Fibroblast of lung (primary cell): ENCODE measurements around the gene ZNF281. TPM values are rescaled to one million over a fixed set of nuclear protein-coding genes. Genes with fewer than 3 reads are reported as not detected.
A peak's percentile ranks its signal among the peaks of the same experiment; 100 is the strongest.
"Not testable (repeated sequence)": the region's sequence is repeated elsewhere in the genome, so short reads cannot be mapped to it uniquely, and the experiment has no call there.

Source experiments
- DNase-seq, 2 donors: peaks; one replicate each; pipeline versions ENCODE4 v3.0.0 to v3.0.0-alpha.2; 2010; ENCODE audit warnings: low read depth in 2 of 2
- H2AFZ ChIP-seq: 2 replicates; pipeline ENCODE4 v1.5.1; 2012; ENCODE audit warnings: low read length, control low read depth, inconsistent platforms
- H3K27ac ChIP-seq: 2 replicates; pipeline ENCODE4 v1.5.1; 2011; ENCODE audit warnings: low read length, control low read depth; ENCODE audit not compliant: insufficient read depth
- H3K27me3 ChIP-seq: 2 replicates; pipeline ENCODE4 v1.5.1; 2011; ENCODE audit warnings: mild to moderate bottlenecking, low read length; ENCODE audit not compliant: control insufficient read depth, insufficient read depth
- H3K36me3 ChIP-seq: 2 replicates; pipeline ENCODE4 v1.5.1; 2011; ENCODE audit warnings: low read length; ENCODE audit not compliant: control insufficient read depth, insufficient read depth
- H3K4me1 ChIP-seq: 2 replicates; pipeline ENCODE4 v1.5.1; 2011; ENCODE audit warnings: low read length; ENCODE audit not compliant: control insufficient read depth, insufficient read depth; ENCODE audit errors: extremely low read depth
- H3K4me2 ChIP-seq: 2 replicates; pipeline ENCODE4 v1.5.1; 2011; ENCODE audit warnings: low read length, control low read depth; ENCODE audit not compliant: insufficient read depth; ENCODE audit errors: extremely low read depth
- H3K4me3 ChIP-seq, 4 experiments: fragments of 200-600 bp in 1 of 4; sonication (generic) in 1 of 4; replicated peaks in 1 of 4; 2 replicates each; pipeline ENCODE4 v1.5.1; 2011 to 2016; ENCODE audit warnings: low read length in 4 of 4, low read depth in 3 of 4, mild to moderate bottlenecking in 3 of 4, control low read depth in 2 of 4, inconsistent platforms in 1 of 4, mixed read lengths in 1 of 4; ENCODE audit not compliant: insufficient read depth in 1 of 4; ENCODE audit errors: control extremely low read depth in 1 of 4
- H3K79me2 ChIP-seq: 2 replicates; pipeline ENCODE4 v1.5.1; 2012; ENCODE audit warnings: mild to moderate bottlenecking, low read length, inconsistent platforms; ENCODE audit not compliant: control insufficient read depth, insufficient read depth
- H3K9ac ChIP-seq: 2 replicates; pipeline ENCODE4 v1.5.1; 2011; ENCODE audit warnings: mild to moderate bottlenecking, low read length, control low read depth; ENCODE audit not compliant: insufficient read depth
- H3K9me3 ChIP-seq: 2 replicates; pipeline ENCODE4 v1.5.1; 2012; ENCODE audit warnings: low read depth, low read length; ENCODE audit not compliant: control insufficient read depth, insufficient read depth
- H4K20me1 ChIP-seq: 2 replicates; pipeline ENCODE4 v1.5.1; 2011; ENCODE audit warnings: low read length; ENCODE audit not compliant: control insufficient read depth, insufficient read depth; ENCODE audit errors: extremely low read depth
- EZH2 ChIP-seq: IDR thresholded peaks from 2 replicates; pipeline ENCODE4 v1.5.1; 2012; ENCODE audit warnings: low read length, control low read depth, mild to moderate bottlenecking; ENCODE audit errors: missing control alignments
- polyA plus RNA-seq, 2 donors: library from polyadenylated mRNA; depleted of rRNA in 1 of 2; stranded (reverse) in 1 of 2; unstranded in 1 of 2; fragments of >200 nt; gene quantifications; 2 replicates each; pipeline ENCODE4 v1.2.1, GENCODE V29; 2011 to 2012; ENCODE audit warnings: missing spikeins in 1 of 2
- total RNA-seq: library from RNA; depleted of rRNA; stranded (reverse); fragments of >200 nt; gene quantifications from 2 replicates; pipeline ENCODE4 v1.2.1, GENCODE V29; 2014
- TF ChIP-seq, protein P1 (sequence below), 2 donors: IDR thresholded peaks in 1 of 2; conservative IDR thresholded peaks in 1 of 2; 1 replicate in 1 of 2; 2 replicates in 1 of 2; pipeline ENCODE4 v1.5.1; 2011 to 2012; ENCODE audit warnings: low read length in 2 of 2, control low read depth in 1 of 2, inconsistent platforms in 1 of 2, low read depth in 1 of 2, mild to moderate bottlenecking in 1 of 2

Gene ZNF281
- total and polyA plus RNA-seq, 2 donors (not counting 1 experiment from before 2014, with no cell fraction given), result 14.0 to 39.0 TPM

DNA sequence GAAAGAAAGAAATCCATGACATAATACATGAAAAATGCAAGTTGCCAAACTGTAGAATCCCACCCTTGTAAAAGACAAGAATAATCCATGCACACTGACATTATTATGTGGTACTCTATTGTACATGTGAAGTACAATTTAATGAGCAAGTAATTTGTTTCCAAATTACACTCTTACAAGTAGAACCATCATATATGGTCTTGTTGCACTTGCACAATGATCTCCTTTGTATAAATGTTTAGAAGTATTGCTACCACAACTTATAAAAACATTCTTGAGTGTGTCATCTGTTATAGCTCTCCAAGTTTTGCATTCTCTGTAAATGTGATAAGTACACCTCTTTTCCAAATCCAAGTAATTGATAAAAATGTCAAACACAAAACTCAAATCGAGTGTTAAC lies 29.1 kb upstream of the ZNF281 start:
- Histone ChIP-seq H3K4me3 (no peak overlapping the region), H3K36me3 (no peaks in the 10 kb centered on the region), H3K27me3 (no peaks in the 10 kb centered on the region), H3K4me2 (no peak overlapping the region), H3K27ac (no peak overlapping the region), H3K9me3 (no peaks in the 10 kb centered on the region), H2AFZ (no peak overlapping the region), H3K4me1 (no peaks in the 10 kb centered on the region), H3K79me2 (no peaks in the 10 kb centered on the region), H4K20me1 (no peaks in the 10 kb centered on the region), H3K9ac (no peak overlapping the region)
- DNase-seq, result peak; percentile 68 to 79
- TF ChIP-seq EZH2, result no peak
- TF ChIP-seq, protein P1, sequence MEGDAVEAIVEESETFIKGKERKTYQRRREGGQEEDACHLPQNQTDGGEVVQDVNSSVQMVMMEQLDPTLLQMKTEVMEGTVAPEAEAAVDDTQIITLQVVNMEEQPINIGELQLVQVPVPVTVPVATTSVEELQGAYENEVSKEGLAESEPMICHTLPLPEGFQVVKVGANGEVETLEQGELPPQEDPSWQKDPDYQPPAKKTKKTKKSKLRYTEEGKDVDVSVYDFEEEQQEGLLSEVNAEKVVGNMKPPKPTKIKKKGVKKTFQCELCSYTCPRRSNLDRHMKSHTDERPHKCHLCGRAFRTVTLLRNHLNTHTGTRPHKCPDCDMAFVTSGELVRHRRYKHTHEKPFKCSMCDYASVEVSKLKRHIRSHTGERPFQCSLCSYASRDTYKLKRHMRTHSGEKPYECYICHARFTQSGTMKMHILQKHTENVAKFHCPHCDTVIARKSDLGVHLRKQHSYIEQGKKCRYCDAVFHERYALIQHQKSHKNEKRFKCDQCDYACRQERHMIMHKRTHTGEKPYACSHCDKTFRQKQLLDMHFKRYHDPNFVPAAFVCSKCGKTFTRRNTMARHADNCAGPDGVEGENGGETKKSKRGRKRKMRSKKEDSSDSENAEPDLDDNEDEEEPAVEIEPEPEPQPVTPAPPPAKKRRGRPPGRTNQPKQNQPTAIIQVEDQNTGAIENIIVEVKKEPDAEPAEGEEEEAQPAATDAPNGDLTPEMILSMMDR (conservative IDR thresholded peaks at IDR 0.05 in 1 of 2, IDR thresholded peaks at IDR 0.05 in 1 of 2; ENCODE audit: low read depth in 1 of 2, low read length in 2 of 2), result no peak

GRCh38 chr1:200438413-200438812 lies 28.6 kb upstream of the ZNF281 start:
- H3K4me2 ChIP-seq, DNase-seq, H3K27me3 ChIP-seq, H3K79me2 ChIP-seq, H4K20me1 ChIP-seq, H3K4me3 ChIP-seq, H3K4me1 ChIP-seq, H3K9ac ChIP-seq, H3K27ac ChIP-seq, H3K9me3 ChIP-seq, H3K36me3 ChIP-seq, H2AFZ ChIP-seq: not testable (repeated sequence)

GRCh38 chr1:200437556-200438203 lies 27.8 kb upstream of the ZNF281 start:
- H3K36me3 ChIP-seq, result no peaks in the 10 kb centered on the region
- TF ChIP-seq, protein P1 (conservative IDR thresholded peaks at IDR 0.05 in 1 of 2, IDR thresholded peaks at IDR 0.05 in 1 of 2; ENCODE audit: low read depth in 1 of 2, low read length in 2 of 2), result no peak
- TF ChIP-seq EZH2, result no peak

More at GRCh38 chr1:200437556-200438203, 27.8 kb upstream of the ZNF281 start:
- H2AFZ ChIP-seq, result peak overlapping the region; percentile 12
- peak overlapping the region; percentile 4 to 19 (median 12) for H3K4me3 ChIP-seq
- H4K20me1 ChIP-seq, result no peaks in the 10 kb centered on the region
- peak overlapping the region; percentile 61 for H3K4me2 ChIP-seq
- H3K79me2 ChIP-seq, result no peaks in the 10 kb centered on the region
- H3K9me3 ChIP-seq, result no peaks in the 10 kb centered on the region
- H3K4me1 ChIP-seq, result no peaks in the 10 kb centered on the region
- H3K27me3 ChIP-seq, result no peaks in the 10 kb centered on the region
- peak; percentile 40 to 61 for DNase-seq
- no peak overlapping the region for H3K27ac ChIP-seq
- H3K9ac ChIP-seq, result no peak overlapping the region
